HG03175 (cell line): ENCODE measurements around the gene PLA2G12A.
"Not testable (repeated sequence)": the region's sequence is repeated elsewhere in the genome, so short reads cannot be mapped to it uniquely, and the experiment has no call there.

ENCODE experiments used
- ATAC-seq: cut with Tn5 transposase; IDR thresholded peaks from one replicate; pipeline ENCODE4 v1.9.1; 2021; ENCODE audit warnings: mild to moderate bottlenecking, moderate library complexity; ENCODE audit not compliant: unreplicated experiment

Gene PLA2G12A

DNA sequence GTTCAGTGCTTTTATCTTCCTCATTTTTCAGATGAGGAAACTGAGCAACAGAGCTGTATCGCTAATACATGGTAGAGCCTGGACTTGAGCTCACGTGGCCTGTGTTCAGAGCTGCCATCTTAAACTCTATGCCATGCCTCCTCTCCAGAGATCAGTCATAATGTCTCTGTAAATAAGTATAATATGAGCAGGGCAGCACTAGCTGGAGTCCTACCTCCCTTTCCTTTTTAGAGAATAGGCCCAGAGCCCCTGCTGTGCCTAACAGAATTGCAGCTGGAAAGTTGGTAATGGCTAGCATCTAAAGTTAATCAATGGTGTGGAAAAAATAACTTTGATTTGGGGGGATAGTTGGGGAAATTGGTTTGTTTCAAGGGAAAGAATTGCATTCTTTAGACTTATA is 47.0 kb downstream of the PLA2G12A start:
- no peak for ATAC-seq

- not testable (repeated sequence) for ATAC-seq
Observed at GRCh38 chr4:109678925-109679324, 50.9 kb downstream of the PLA2G12A start.

DNA sequence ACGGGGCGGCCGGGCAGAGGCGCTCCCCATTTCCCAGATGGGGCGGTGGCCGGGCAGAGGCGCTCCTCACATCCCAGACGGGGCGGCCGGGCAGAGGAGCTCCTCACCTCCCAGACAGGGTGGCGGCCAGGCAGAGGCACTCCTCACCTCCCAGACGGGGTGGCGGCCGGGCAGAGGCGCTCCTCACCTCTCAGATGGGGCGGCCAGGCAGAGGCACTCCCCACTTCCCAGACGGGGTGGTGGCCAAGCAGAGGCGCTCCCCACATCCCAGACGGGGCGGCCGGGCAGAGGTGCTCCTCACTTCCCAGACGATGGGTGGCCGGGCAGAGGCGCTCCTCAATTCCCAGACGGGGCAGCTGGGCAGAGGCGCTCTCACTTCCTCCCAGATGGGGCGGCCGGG is 51.4 kb downstream of the PLA2G12A start:
- not testable (repeated sequence) for ATAC-seq

- no peak for ATAC-seq
Observed at GRCh38 chr4:109676886-109677285, 53.0 kb downstream of the PLA2G12A start.

DNA sequence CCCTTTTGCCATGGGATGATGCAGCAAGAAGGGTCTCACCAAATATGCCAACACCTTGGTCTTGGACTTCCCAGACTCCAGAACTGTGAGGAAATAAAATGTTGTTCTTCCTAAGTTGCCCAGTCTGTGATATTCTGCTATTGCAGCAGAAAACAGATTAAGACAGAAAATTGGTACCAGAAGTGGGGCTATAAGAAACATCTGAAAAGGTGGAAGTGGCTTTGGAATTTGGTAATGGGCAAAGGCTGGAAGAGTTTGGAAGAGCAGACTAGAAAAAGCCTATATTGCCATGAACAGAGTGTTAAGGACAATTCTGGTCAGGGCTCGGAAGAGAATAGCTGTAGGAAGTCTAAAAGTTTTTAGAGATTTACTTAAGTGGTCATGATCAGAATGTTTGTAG is 54.0 kb downstream of the PLA2G12A start:
- no peak for ATAC-seq

GRCh38 chr4:109675181-109675580 is 54.7 kb downstream of the PLA2G12A start:
- no peak for ATAC-seq

DNA sequence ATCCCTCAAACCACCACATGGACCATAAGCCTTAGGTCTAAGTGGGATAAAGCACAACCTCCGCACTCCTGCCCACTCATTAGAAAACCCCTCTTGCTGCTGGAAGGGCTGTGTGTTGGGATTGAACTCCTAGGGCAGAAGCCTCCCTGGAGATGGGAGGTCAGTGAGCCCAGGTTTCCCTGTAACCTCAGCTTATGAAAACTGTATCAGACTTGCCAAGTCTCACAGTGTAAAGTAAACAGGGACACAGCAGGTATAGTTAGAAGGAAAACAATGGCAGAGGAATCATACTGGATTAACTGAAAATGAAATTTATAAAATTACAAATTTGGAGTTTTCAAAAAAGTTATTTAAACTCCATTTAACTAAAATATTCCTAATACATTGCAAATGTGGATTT is 56.6 kb downstream of the PLA2G12A start:
- no peak for ATAC-seq

DNA sequence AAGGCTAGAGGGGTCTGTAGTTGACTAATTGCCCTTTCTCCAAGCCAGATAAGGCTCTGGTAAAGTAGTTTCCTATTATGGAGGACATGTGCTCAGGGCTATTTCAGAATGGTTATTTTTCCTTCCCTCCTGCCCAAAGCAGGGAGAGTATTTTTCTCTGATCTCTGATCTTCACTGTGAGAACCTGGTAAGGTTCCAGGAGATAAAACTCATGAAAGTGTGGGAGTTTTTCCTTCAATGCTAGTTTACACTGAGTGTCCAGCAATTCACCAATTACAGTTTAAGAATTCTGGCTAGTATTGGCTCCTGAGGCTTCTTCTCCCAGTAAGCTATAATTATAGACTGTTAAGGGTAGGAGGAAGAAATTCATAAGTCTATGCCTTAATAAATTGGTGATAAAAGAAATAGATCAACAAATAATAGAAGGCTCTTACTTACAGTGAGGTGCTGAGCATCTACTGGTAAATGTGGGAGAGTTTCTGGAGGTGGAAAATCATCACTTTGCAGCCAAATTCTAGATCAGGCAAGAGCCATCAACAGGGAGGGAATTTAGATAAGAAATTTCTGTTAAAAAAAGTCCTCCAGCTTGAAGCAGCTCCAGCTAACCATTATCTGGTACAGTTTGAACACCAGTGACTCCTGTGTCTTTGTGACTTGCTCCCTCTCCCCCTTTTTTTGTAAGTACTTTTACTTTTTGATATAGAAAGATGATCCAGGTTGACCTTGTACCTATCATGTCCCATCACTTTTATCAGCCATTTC is 57.5 kb downstream of the PLA2G12A start:
- no peak for ATAC-seq

- ATAC-seq = no peak
Observed at GRCh38 chr4:109671350-109671749, 58.5 kb downstream of the PLA2G12A start.

GRCh38 chr4:109665783-109666485 is 63.9 kb downstream of the PLA2G12A start:
- no peak for ATAC-seq

- ATAC-seq = no peak
Observed at GRCh38 chr4:109662771-109663170, 67.1 kb downstream of the PLA2G12A start.

- no peak for ATAC-seq
Observed at GRCh38 chr4:109662116-109662515, 67.8 kb downstream of the PLA2G12A start.
